Measurements from ENCODE around the gene ZNF273.
A peak's percentile ranks its signal among the peaks of the same experiment; 100 is the strongest.
"Not testable (repeated sequence)": the region's sequence is repeated elsewhere in the genome, so short reads cannot be mapped to it uniquely, and the experiment has no call there.

ZNF273 gene

GRCh38 chr7:64947252-64948000 is 44.4 kb downstream of the ZNF273 start:
- DNase-seq = no peak

- DNase-seq = not testable (repeated sequence)
These were observed 45.7 kb downstream of the ZNF273 start for GRCh38 chr7:64948774-64949173.

- DNase-seq = not testable (repeated sequence)
These were observed 47.6 kb downstream of the ZNF273 start for GRCh38 chr7:64950673-64951072.

GRCh38 chr7:64951250-64951848 is 48.3 kb downstream of the ZNF273 start:
- DNase-seq = peak; percentile 10

GRCh38 chr7:64959072-64959747 is 56.1 kb downstream of the ZNF273 start:
- no peak for DNase-seq

- no peak for DNase-seq
These were observed 62.5 kb downstream of the ZNF273 start for GRCh38 chr7:64965594-64965993.

- DNase-seq = no peak
These were observed 75.6 kb downstream of the ZNF273 start for GRCh38 chr7:64978497-64979203.

All from stimulated activated CD4-positive, alpha-beta T cell treated with anti-CD3 and anti-CD28 coated beads, Interleukin-4, amount 100 ng/mL, for 24 hours (primary cell).